ENCODE results near the gene CLSTN2.

- TF ChIP-seq CTCF (IDR thresholded peaks at IDR 0.05; ENCODE audit: low read depth, low read length, poor library complexity, severe bottlenecking) = no peak
- no peak for TF ChIP-seq EZH2phosphoT487 (IDR thresholded peaks at IDR 0.05; ENCODE audit: borderline replicate concordance, low read length)
Measured at GRCh38 chr3:140572334-140572733, 637.3 kb downstream of the CLSTN2 start.

Data from DOHH2 (cell line).